HEK293 (cell line): ENCODE results near the gene MPDU1.

Experiments used
- GLI2 ChIP-seq: fragments of 450-650 bp; formaldehyde crosslinking; IDR thresholded peaks from 2 replicates; pipeline ENCODE4; 2017; ENCODE audit warnings: missing biosample characterization, missing genetic modification characterization, low read depth, borderline replicate concordance
- GLI4 ChIP-seq: fragments of 450-650 bp; formaldehyde crosslinking; IDR thresholded peaks from 2 replicates; pipeline ENCODE4 v1.5.1; 2016; ENCODE audit warnings: missing biosample characterization, missing genetic modification characterization
- MYNN ChIP-seq: fragments of 450-650 bp; formaldehyde crosslinking; IDR thresholded peaks from 2 replicates; pipeline ENCODE4 v1.5.1; 2016; ENCODE audit warnings: missing biosample characterization, missing genetic modification characterization, borderline replicate concordance
- OVOL3 ChIP-seq: fragments of 450-650 bp; formaldehyde crosslinking; IDR thresholded peaks from 2 replicates; pipeline ENCODE4 v1.5.1; 2016; ENCODE audit warnings: missing biosample characterization, missing genetic modification characterization
- PRDM10 ChIP-seq: fragments of 450-650 bp; formaldehyde crosslinking; IDR thresholded peaks from 2 replicates; pipeline ENCODE4 v1.5.1; 2016; ENCODE audit warnings: missing biosample characterization, missing genetic modification characterization
- REST ChIP-seq: fragments of 450-650 bp; formaldehyde crosslinking; IDR thresholded peaks from 2 replicates; pipeline ENCODE4 v1.5.1; 2016; ENCODE audit warnings: missing biosample characterization, missing genetic modification characterization
- SP2 ChIP-seq: fragments of 450-650 bp; formaldehyde crosslinking; IDR thresholded peaks from 2 replicates; pipeline ENCODE4 v1.5.1; 2016; ENCODE audit warnings: missing biosample characterization, missing genetic modification characterization
- ZBTB10 ChIP-seq: fragments of 450-650 bp; formaldehyde crosslinking; IDR thresholded peaks from 2 replicates; pipeline ENCODE4 v1.5.1; 2016; ENCODE audit warnings: missing biosample characterization, missing genetic modification characterization
- ZBTB11 ChIP-seq: fragments of 450-650 bp; formaldehyde crosslinking; conservative IDR thresholded peaks from 2 replicates; pipeline ENCODE4 v1.5.1; 2016; ENCODE audit warnings: low read depth, missing biosample characterization, missing genetic modification characterization
- ZBTB48 ChIP-seq: fragments of 450-650 bp; formaldehyde crosslinking; IDR thresholded peaks from 2 replicates; pipeline ENCODE4 v1.5.1; 2016; ENCODE audit warnings: missing biosample characterization, missing genetic modification characterization
- ZBTB6 ChIP-seq: fragments of 450-650 bp; formaldehyde crosslinking; IDR thresholded peaks from 2 replicates; pipeline ENCODE4 v1.5.1; 2017; ENCODE audit warnings: missing biosample characterization, missing genetic modification characterization
- ZFP3 ChIP-seq: fragments of 450-650 bp; formaldehyde crosslinking; IDR thresholded peaks from 2 replicates; pipeline ENCODE4 v1.5.1; 2016; ENCODE audit warnings: low read depth, missing biosample characterization, missing genetic modification characterization
- ZNF114 ChIP-seq: fragments of 450-650 bp; formaldehyde crosslinking; IDR thresholded peaks from 2 replicates; pipeline ENCODE4 v1.5.0; 2017; ENCODE audit warnings: missing biosample characterization, missing genetic modification characterization
- ZNF140 ChIP-seq: fragments of 450-650 bp; formaldehyde crosslinking; IDR thresholded peaks from 2 replicates; pipeline ENCODE4 v1.5.1; 2016; ENCODE audit warnings: missing biosample characterization, missing genetic modification characterization
- ZNF2 ChIP-seq: fragments of 450-650 bp; formaldehyde crosslinking; IDR thresholded peaks from 2 replicates; pipeline ENCODE4 v1.5.1; 2016; ENCODE audit warnings: missing biosample characterization, missing genetic modification characterization
- ZNF248 ChIP-seq: fragments of 450-650 bp; formaldehyde crosslinking; IDR thresholded peaks from 2 replicates; pipeline ENCODE4 v1.5.1; 2017; ENCODE audit warnings: missing biosample characterization, missing genetic modification characterization
- ZNF280C ChIP-seq: fragments of 450-650 bp; formaldehyde crosslinking; IDR thresholded peaks from 2 replicates; pipeline ENCODE4 v1.5.1; 2016; ENCODE audit warnings: missing biosample characterization, missing genetic modification characterization
- ZNF335 ChIP-seq: fragments of 450-650 bp; formaldehyde crosslinking; conservative IDR thresholded peaks from 2 replicates; pipeline ENCODE4 v1.5.1; 2016; ENCODE audit warnings: missing biosample characterization, missing genetic modification characterization
- ZNF558 ChIP-seq: fragments of 450-650 bp; formaldehyde crosslinking; IDR thresholded peaks from 2 replicates; pipeline ENCODE4 v1.5.1; 2016; ENCODE audit warnings: missing biosample characterization, missing genetic modification characterization
- ZNF777 ChIP-seq: fragments of 450-650 bp; formaldehyde crosslinking; IDR thresholded peaks from 2 replicates; pipeline ENCODE4 v1.5.1; 2017; ENCODE audit warnings: missing biosample characterization, missing genetic modification characterization, borderline replicate concordance

MPDU1 gene

GRCh38 chr17:7586673-7587419 is 3.2 kb downstream of the MPDU1 start (continued):
- TF ChIP-seq SP2 (tag by site-specific recombination) = 0 out of 2 replicates have a peak, but pooled peaks have one; percentile 8
- no peak for TF ChIP-seq ZNF140 (tag by site-specific recombination)
- TF ChIP-seq PRDM10 (tag by site-specific recombination) = no peak
- peak; percentile 46 for TF ChIP-seq ZNF335 (tag by site-specific recombination)
- no peak for TF ChIP-seq ZNF248 (tag by site-specific recombination)
- no peak for TF ChIP-seq REST (tag by site-specific recombination)
- no peak for TF ChIP-seq OVOL3 (tag by site-specific recombination)
- no peak for TF ChIP-seq ZNF777 (tag by site-specific recombination)
- TF ChIP-seq ZNF114 (tag by site-specific recombination) = no peak
- no peak for TF ChIP-seq GLI2 (tag by site-specific recombination)
- TF ChIP-seq ZBTB48 (tag by site-specific recombination) = no peak
- no peak for TF ChIP-seq ZBTB11 (tag by site-specific recombination)
- TF ChIP-seq GLI4 (tag by site-specific recombination) = no peak
- no peak for TF ChIP-seq ZNF280C
- TF ChIP-seq ZFP3 = no peak
- TF ChIP-seq ZNF558 (tag by site-specific recombination) = no peak
- 0 out of 2 replicates have a peak, but pooled peaks have one; percentile 20 for TF ChIP-seq ZNF2 (tag by site-specific recombination)
- TF ChIP-seq ZBTB10 = no peak
- TF ChIP-seq MYNN (tag by site-specific recombination) = no peak
- TF ChIP-seq ZBTB6 (tag by site-specific recombination) = no peak
